Tibial artery (tissue), 4 donors: ENCODE measurements around the gene CRAMP1.
"Not testable (repeated sequence)": the region's sequence is repeated elsewhere in the genome, so short reads cannot be mapped to it uniquely, and the experiment has no call there.

Source experiments
- DNase-seq, 2 donors: peaks; one replicate each; pipeline ENCODE4 v3.0.0-alpha.2; 2019
- H3K27ac ChIP-seq, 2 donors: fragments of 200-600 bp; sonication (generic) in 1 of 2; 1 replicate in 1 of 2; 2 replicates in 1 of 2; pipeline ENCODE4 v1.5.1; 2018 to 2019; ENCODE audit warnings: mild to moderate bottlenecking in 1 of 2
- H3K27me3 ChIP-seq, 2 donors: fragments of 200-600 bp; sonication (generic) in 1 of 2; one replicate each; pipeline versions ENCODE4 v1.5.1 to v1.6.0; 2016 to 2019
- H3K36me3 ChIP-seq, 3 donors: fragments of 200-600 bp; sonication (generic) in 2 of 3; one replicate each; pipeline ENCODE4 v1.5.1; 2016 to 2019; ENCODE audit warnings: mild to moderate bottlenecking in 2 of 3
- H3K4me1 ChIP-seq, 4 donors: fragments of 200-600 bp; sonication (generic) in 2 of 4; 1 replicate in 3 of 4; 2 replicates in 1 of 4; pipeline ENCODE4 v1.5.1; 2016 to 2019
- H3K4me3 ChIP-seq, 2 donors: fragments of 200-600 bp; sonication (generic) in 1 of 2; 1 replicate in 1 of 2; 2 replicates in 1 of 2; pipeline ENCODE4 v1.5.1; 2018 to 2019; ENCODE audit warnings: mild to moderate bottlenecking in 2 of 2
- H3K9me3 ChIP-seq, 3 donors: fragments of 200-600 bp; sonication (generic) in 1 of 3; one replicate each; pipeline ENCODE4 v1.5.1; 2016 to 2019
- CTCF ChIP-seq, 2 experiments: fragments of 200-600 bp in 1 of 2; fragments of 450-650 bp in 1 of 2; IDR thresholded peaks; one replicate each; pipeline ENCODE4 v1.5.1; 2017 to 2019; ENCODE audit warnings: antibody characterized with exemption in 2 of 2, mild to moderate bottlenecking in 1 of 2, moderate library complexity in 1 of 2
- intact Hi-C: fragments of 100-400 bp; cut with DNase I; formaldehyde crosslinking; loops from one replicate; pipeline ENCODE4 v1.15.0; 2023; ENCODE audit warnings: low total_unique reads

The CRAMP1 gene

DNA sequence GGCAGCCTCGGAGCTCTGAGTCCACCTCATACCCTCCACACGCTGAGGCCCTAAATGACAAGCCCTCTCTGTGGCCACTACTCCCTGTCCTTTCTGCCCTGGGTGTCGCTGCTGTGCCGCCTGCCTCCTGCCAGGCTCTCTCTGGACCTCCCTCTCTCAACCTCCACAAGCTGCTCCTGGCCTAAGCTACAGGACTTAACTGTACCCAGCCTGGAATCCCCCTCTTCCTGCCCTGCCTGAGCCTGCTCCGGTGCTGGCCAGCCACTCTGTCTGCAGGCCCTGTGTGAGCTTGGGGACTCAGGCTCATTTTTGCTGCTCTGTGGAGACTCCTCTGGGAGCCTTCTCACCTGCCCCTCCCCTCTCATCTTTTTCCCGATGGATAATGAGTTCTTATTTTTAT, 21.8 kb upstream of the CRAMP1 start:
- intact Hi-C loops, result no loop called here
- Histone ChIP-seq H3K27me3 (no peaks in the 10 kb centered on the region), H3K27ac (no peak overlapping the region), H3K4me3 (no peak overlapping the region), H3K36me3 (peaks cover 0 to 91% (median 55%) of the 10 kb centered on the region in 3 donors), H3K9me3 (no peaks in the 10 kb centered on the region), H3K4me1 (no peaks in the 10 kb centered on the region)
- DNase-seq, result no peak
- TF ChIP-seq CTCF (IDR thresholded peaks at IDR 0.05), result no peak

DNA sequence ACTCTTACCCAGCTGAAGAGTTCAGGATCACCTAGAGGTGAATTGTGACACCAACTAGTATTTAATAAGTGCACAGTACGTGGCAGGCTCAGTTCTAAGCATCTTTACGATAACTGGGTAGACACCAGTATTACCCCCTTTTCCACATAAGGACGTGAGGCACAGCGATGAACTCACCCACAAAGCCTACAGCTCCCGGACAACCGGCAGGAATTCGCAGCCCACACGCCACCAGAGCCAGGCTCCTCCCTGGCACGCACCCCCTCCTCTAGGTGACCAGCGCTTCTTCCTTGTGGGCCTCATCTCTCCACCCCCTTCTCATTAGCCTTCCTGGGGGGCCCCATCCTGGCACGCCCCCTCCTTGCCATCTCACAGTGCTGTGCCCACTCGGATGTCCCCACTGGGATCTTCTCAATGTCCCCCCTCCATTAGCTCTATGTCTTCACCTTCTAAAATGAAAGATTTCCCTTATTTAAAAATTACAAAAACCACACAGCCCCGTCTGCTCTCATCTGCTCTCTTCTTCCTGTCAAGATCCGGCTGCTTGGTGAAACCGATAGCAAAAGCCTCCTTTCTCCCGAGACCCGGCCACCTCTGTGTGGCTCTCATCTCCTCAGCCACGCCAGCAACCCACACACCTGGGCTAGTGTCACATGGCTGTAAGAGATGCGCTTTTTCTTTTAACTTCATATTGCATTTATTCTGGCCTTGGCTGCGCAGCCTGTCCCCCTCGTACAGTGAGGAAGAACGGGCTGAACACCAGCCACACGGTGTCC, 21.0 kb upstream of the CRAMP1 start:
- Histone ChIP-seq H3K4me1 (no peaks in the 10 kb centered on the region), H3K4me3 (no peak overlapping the region), H3K9me3 (no peaks in the 10 kb centered on the region), H3K27me3 (no peaks in the 10 kb centered on the region), H3K27ac (no peak overlapping the region), H3K36me3 (peaks cover 0 to 94% (median 51%) of the 10 kb centered on the region in 3 donors)
- intact Hi-C loops, result no loop called here
- no peak for DNase-seq
- TF ChIP-seq CTCF (IDR thresholded peaks at IDR 0.05), result no peak

DNA sequence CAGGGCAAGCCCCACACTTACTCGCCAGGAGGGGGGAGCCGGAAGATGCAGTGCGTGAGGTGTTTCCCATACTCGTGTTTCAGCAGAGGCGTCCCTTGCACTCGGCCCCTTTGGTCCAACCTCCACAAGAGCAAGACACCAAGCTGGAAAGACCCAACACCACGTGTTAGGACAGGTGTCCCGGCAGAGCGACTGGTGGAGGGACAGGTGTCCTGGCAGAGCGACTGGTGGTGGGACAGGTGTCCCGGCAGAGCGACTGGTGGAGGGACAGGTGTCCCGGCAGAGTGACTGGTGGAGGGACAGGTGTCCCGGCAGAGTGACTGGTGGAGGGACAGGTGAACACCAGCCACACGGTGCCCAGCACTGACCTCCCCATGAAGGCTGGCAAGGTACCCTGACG, 19.7 kb upstream of the CRAMP1 start:
- intact Hi-C loops, result no loop called here
- TF ChIP-seq CTCF (IDR thresholded peaks at IDR 0.05), result no peak
- Histone ChIP-seq H3K9me3 (no peaks in the 10 kb centered on the region), H3K27me3 (no peaks in the 10 kb centered on the region), H3K4me3 (no peak overlapping the region), H3K4me1 (no peaks in the 10 kb centered on the region), H3K27ac (no peak overlapping the region), H3K36me3 (peaks cover 8 to 94% (median 49%) of the 10 kb centered on the region in 3 donors)
- no peak for DNase-seq

DNA sequence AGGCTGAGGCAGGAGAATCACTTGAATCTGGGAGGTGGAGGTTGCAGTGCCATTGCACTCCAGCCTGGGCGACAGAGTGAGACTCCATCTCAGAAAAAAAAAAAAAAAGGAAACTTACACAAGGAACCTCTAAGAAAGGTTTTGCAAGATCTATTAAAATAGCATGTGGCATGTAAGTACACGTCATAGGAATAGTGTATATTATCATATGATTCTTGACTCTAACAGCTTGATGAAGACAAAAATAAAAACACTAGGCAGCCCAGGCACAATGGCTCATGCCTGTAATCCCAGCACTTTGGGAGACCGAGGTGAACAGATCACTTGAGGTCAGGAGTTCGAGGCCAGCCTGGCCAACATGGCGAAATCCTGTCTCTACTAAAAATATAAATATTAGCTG, 16.6 kb upstream of the CRAMP1 start:
- peaks cover 9 to 66% (median 33%) of the 10 kb centered on the region in 3 donors for H3K36me3 ChIP-seq
- DNase-seq, intact Hi-C loops, H3K9me3 ChIP-seq, H3K4me3 ChIP-seq, H3K4me1 ChIP-seq, H3K27ac ChIP-seq, H3K27me3 ChIP-seq: not testable (repeated sequence)

GRCh38 chr16:1596516-1596915, 15.6 kb upstream of the CRAMP1 start:
- no peak overlapping the region for H3K27ac ChIP-seq
- intact Hi-C loops, result no loop called here
- no peaks in the 10 kb centered on the region for H3K4me1 ChIP-seq
- DNase-seq, result no peak
- H3K27me3 ChIP-seq, result no peaks in the 10 kb centered on the region
- no peaks in the 10 kb centered on the region for H3K9me3 ChIP-seq
- H3K36me3 ChIP-seq, result peaks cover 10 to 69% (median 29%) of the 10 kb centered on the region in 3 donors
- no peak for TF ChIP-seq CTCF (IDR thresholded peaks at IDR 0.05)
- H3K4me3 ChIP-seq, result no peak overlapping the region

- H3K36me3 ChIP-seq, result peaks cover 17 to 69% (median 25%) of the 10 kb centered on the region in 3 donors
- TF ChIP-seq CTCF (IDR thresholded peaks at IDR 0.05), result no peak
- intact Hi-C loops, result no loop called here
Observed at GRCh38 chr16:1597154-1597553, 15.0 kb upstream of the CRAMP1 start.

More at GRCh38 chr16:1597154-1597553, 15.0 kb upstream of the CRAMP1 start:
- Histone ChIP-seq H3K4me1 (no peaks in the 10 kb centered on the region), H3K27ac (no peak overlapping the region), H3K9me3 (no peaks in the 10 kb centered on the region), H3K27me3 (no peaks in the 10 kb centered on the region), H3K4me3 (no peak overlapping the region)
- DNase-seq, result no peak
